Umbilical cord (tissue), 2 donors: ENCODE results near the gene SLC2A9. TPM values are rescaled to one million over a fixed set of nuclear protein-coding genes. Genes with fewer than 3 reads are reported as not detected.

Experiments used
- DNase-seq: peaks from one replicate; pipeline ENCODE4 v3.0.0-alpha.2; 2015; ENCODE audit warnings: low spot score
- total RNA-seq: library from RNA; depleted of rRNA; stranded (reverse); fragments of >200 nt; gene quantifications from one replicate; pipeline ENCODE4 v1.2.3, GENCODE V29; 2014; ENCODE audit warnings: low replicate concordance; ENCODE audit not compliant: insufficient read depth

Gene SLC2A9
- total RNA-seq, 1 donor from 2014 or later, result 11.1 TPM

- DNase-seq, result no peak
These were observed 1.2 kb downstream of the SLC2A9 start for GRCh38 chr4:10020106-10020505.

- no peak for DNase-seq
These were observed 1.7 kb downstream of the SLC2A9 start for GRCh38 chr4:10019521-10020051.

GRCh38 chr4:10018818-10019461 is 2.4 kb downstream of the SLC2A9 start:
- DNase-seq, result peak; percentile 96

GRCh38 chr4:10017037-10017893 is 4.0 kb downstream of the SLC2A9 start:
- DNase-seq, result no peak

GRCh38 chr4:10016169-10016568 is 5.1 kb downstream of the SLC2A9 start:
- no peak for DNase-seq

GRCh38 chr4:10015140-10015753 is 6.0 kb downstream of the SLC2A9 start:
- no peak for DNase-seq

GRCh38 chr4:10013722-10014121 is 7.6 kb downstream of the SLC2A9 start:
- no peak for DNase-seq

GRCh38 chr4:10011885-10012284 is 9.4 kb downstream of the SLC2A9 start:
- DNase-seq, result no peak

- no peak for DNase-seq
These were observed 10.0 kb downstream of the SLC2A9 start for GRCh38 chr4:10011277-10011676.

- no peak for DNase-seq
These were observed 11.3 kb downstream of the SLC2A9 start for GRCh38 chr4:10009861-10010500.

- DNase-seq, result no peak
These were observed 12.7 kb downstream of the SLC2A9 start for GRCh38 chr4:10008609-10009005.

GRCh38 chr4:10007793-10008608 is 13.3 kb downstream of the SLC2A9 start:
- no peak for DNase-seq

GRCh38 chr4:10007436-10007740 is 13.9 kb downstream of the SLC2A9 start:
- no peak for DNase-seq

GRCh38 chr4:10006601-10007435 is 14.5 kb downstream of the SLC2A9 start:
- DNase-seq, result no peak

- peak; percentile 40 for DNase-seq
These were observed 15.1 kb downstream of the SLC2A9 start for GRCh38 chr4:10006231-10006600.

- DNase-seq, result no peak
These were observed 15.7 kb downstream of the SLC2A9 start for GRCh38 chr4:10005632-10006031.

- no peak for DNase-seq
These were observed 17.6 kb downstream of the SLC2A9 start for GRCh38 chr4:10003666-10004065.

GRCh38 chr4:10002278-10002677 is 19.0 kb downstream of the SLC2A9 start:
- DNase-seq, result no peak

- DNase-seq, result no peak
These were observed 19.5 kb downstream of the SLC2A9 start for GRCh38 chr4:10001757-10002156.

- no peak for DNase-seq
These were observed 21.2 kb downstream of the SLC2A9 start for GRCh38 chr4:9999956-10000561.
